Activated CD4-positive, alpha-beta T cell treated with anti-CD3 and anti-CD28 coated beads for 48 hours (primary cell): ENCODE data around the gene CHD9.
"Not testable (repeated sequence)": the region's sequence is repeated elsewhere in the genome, so short reads cannot be mapped to it uniquely, and the experiment has no call there.

ENCODE experiments used
- DNase-seq: peaks from one replicate; pipeline ENCODE4 v3.0.0-alpha.2; 2020

CHD9 gene

DNA sequence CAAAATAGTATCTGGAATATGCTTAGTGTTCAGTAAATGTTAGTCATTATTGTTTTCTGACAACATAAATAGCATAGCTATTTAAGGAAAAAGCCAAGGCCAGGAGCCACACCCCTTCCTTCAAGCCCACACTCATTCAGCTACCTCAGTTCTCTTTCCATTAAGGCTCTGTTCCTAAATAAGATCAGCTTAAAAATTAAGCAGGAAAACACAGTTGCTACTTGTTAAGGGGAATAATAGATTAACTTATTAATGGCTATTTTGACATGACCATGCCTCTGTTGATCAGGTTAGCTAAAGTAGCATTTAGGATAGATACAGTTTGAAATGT, 158.1 kb downstream of the CHD9 start:
- DNase-seq = no peak

DNA sequence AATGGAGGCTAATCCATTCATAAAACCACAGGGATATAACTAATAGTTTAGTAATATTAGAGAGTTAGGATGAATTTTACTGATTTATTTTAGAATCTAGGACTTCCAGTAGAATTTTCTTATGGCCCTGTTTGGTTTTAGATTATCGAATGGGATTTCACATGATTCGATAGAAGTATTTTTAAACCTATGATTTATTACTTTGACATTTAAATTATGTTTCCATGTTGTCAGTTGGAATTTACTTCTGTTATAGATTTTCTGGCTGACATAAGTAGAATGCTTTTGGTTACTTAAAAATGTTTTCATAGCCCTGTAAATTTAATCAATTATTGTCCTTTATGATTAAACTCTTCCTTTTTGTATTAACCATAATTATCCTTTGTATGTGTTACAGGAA, 158.8 kb downstream of the CHD9 start:
- no peak for DNase-seq

DNA sequence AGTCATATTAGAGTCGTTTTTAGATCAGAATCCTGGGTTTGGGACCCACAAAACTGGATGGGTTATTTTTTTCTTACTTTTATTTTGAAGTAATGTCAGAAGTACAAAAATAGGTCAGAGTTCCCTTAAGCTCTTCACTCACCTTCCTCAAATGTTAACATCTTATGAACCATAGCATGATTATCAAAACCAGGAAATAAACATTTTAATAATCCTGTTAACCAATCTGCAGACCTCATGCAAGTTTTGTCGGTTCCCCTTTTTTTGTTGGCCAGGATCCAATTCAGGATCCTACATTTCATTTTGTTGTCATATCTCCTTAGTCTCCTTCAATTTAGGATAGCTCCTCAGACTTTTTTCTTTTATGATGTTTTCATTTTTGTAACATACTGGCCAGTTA, 162.0 kb downstream of the CHD9 start:
- DNase-seq = no peak

DNA sequence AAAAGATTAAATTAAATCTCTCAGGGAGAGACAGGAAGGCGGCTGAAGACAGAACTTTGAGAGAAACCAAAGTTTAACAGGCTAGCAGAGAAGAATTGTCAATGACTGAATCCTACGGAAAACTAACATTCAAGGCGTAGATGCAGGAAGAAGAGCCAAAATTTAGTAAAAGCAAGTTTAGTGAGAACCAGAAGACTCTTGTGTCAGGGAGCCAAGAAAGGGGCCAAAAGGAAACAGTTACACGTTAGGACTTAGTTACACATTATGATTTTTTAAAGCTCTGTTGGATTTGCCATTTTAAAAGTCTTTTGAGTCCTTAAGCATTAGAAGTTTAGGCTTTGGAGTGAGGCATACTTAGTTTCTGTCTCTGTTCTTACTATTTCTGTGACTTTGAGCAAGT, 164.6 kb downstream of the CHD9 start:
- DNase-seq = no peak

DNA sequence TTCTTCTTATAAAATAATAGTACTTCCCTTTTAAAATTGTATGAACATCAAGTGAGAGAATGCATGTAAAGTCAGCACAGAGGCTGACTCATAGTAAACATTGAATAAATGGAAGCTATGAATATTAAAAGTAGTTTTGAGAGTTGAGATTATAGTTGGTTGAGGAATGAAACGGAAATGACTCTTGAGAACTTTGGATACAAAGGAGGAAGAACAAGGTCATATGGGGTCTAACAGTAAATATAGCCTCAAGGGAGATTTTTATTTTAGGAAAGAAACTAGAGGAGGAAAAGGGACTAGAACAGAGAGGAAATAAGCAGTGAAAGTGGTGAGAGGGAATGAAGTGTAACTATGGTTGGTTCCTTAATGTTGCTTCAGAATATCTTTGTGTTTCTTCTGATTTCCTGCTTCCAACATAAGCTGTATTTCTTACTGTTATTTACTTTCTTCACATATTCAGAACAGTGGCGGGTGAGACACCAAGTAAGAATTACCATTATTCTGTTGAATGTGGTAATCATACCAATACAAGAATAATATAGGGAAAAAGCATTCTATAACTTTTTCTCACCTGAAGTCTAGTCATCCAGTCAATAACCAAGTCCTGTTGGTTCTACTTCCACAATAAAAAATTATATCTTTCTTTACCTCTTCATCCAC, 165.1 kb downstream of the CHD9 start:
- DNase-seq = no peak

DNA sequence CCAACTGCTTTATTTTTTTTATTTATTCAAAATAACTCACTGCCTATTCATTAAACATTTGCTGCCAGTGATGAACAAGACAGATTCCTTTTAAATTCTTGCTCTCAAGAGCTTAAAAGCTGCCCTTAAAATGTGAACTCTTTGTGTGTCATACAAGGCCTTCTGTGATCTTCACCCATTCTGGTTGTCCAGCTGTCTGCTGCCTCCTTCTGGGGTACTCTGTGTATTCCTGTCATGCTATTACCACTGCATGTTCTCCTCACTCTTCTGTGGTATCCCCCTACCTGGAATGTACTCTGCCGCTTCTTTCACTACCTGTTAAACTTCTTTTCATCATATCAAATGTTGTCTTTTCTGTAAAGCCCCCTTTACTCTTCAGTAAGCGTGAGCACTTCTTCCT, 165.8 kb downstream of the CHD9 start:
- no peak for DNase-seq

DNA sequence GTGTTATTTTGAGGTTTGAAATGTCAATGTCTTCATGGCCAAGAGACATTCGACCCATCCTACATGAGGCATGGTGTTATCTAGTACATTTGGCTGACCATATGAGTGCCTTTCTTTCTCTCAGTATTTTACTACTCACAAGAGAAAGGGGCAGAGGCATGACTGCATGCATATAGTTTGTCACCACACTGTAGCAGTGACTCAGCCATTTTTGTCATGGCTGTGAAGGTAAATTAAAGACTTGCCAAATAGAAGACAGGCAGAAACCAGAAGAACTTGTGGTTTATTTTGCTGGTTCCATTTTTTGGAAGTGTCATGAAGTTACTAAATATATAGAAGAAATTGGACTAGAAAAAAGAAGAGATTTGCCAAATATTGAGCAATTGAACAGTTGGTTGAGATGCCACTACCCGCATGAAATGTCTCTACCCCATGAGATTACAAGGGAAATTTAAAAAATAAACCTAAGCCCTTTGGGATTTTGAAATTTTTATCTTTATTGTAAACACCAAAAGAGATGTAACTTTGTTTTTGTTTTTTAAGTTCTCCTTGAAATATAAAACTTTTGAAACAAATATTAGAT, 170.3 kb downstream of the CHD9 start:
- no peak for DNase-seq

DNA sequence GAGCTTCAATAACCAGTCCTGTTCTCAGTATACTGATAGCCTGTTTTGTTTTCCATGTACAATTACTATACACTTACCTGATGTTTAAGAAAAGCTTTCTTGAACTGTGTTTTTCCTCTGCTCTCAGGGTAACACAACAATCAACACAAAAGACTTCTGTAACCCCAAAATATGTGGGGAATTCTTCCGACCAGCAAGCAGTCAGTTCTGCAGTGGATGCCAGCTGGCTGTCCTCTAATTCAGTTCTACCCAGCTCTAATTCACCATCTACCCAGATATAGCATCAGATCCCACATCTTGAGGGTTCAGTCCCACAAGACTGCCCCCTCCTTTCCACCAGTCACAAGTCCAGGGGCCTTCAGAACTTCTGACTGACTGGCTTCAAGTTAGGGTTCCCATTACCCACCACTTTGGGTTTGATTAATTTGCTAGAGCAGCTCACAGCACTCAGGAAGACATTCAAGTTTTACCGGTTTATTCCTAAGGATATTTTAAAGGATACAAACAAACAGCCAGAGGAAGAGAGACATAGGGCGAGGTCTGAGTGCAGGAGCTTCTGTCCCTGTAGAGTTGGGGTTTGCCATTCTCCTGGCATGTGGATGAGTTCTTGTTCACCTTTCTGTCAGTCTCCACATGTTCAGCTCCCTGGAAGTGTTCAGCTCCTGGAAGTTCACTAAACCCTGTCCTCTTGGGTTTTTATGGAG, 178.2 kb downstream of the CHD9 start:
- DNase-seq = no peak

DNA sequence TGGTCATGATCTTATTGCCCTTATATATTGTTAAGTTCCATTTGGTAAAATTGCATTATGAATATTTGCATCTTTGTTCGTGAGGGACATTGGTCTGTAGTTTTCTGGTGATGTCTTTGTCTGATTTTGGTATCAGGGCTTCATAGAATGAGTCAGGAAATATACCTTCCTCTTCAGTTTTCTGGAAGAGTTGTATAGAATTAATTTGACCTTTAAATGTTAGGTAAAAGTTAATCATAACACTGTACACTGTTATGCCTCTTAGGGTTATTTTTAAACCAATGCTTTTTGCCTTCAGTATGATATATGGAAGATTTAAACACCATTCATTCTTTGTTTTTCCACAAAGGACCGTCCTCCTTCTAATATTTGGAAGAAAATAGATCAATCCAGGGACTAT, 180.0 kb downstream of the CHD9 start:
- DNase-seq = no peak

DNA sequence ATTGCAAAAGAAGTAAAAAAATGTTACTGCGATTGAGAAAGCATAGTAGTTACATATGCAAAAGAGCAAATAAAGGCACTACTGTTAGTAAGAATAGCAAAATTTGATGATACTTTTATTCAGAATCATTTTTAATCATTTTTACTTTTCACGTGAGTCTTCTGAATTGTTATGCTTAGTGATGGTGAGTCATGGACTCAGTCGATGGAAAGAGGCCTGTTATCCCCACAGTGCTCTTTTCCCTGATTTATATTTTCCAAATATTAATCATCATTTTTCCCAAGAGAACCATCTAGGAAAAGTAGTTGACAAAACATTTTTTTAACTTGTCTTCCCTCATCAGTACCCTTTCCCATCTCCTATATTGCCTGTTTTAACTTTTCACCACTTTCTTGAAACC, 181.1 kb downstream of the CHD9 start:
- no peak for DNase-seq

DNA sequence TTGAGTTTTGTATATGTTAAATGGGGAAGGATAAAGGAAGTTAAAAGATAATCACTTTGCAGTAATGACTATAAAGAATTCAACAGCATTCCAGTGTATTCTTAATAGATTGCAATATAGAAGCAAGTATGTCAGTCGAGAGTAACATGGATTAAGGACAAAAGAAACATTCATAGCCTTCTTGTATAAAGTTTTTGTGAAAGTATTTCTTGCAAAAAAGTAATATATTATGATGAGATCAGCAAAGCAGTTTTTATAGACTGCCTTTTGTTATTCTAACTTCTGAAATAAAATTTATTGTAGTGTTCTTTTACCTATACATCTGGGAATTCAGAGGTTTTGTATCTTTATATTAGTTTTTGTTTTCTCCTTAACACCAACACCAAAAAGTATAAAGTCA, 194.5 kb downstream of the CHD9 start:
- DNase-seq = no peak

DNA sequence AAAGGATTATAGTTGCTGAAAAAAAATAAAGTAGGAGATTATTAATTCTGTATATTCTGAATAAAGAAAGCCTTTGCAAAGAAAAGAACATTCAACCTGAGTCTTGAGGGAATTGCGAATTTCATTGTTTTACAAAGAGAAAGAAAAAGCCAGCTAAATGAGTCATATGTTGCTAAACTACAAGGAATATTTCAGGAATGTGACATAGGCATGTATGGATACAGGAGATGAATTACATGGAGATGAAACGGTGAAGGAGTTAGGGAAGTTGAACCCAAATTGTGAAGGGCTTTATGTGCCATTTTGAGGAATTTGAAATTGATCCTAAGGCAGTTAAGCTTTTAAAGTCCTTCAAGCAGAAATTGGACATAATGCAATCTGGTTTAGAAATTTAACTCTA, 202.2 kb downstream of the CHD9 start:
- no peak for DNase-seq

DNA sequence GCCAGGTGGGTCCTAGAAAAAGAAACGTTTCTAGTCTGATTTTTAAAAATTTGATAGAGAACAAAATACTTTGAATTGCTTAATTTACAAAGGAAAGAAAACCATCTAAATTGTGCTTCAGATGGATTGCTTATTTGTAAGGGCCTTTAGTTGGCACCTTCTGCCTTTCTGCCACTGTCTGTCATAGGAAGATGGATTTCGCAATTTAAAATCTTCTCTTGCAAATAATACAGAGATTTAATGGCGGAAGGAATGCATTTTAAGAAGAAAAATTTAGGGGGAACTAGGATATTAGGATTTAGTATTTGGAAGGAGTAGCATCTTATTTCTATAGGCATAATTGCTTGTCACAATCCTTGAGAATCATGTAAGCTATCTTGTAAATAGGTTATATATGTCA, 204.0 kb downstream of the CHD9 start:
- no peak for DNase-seq

DNA sequence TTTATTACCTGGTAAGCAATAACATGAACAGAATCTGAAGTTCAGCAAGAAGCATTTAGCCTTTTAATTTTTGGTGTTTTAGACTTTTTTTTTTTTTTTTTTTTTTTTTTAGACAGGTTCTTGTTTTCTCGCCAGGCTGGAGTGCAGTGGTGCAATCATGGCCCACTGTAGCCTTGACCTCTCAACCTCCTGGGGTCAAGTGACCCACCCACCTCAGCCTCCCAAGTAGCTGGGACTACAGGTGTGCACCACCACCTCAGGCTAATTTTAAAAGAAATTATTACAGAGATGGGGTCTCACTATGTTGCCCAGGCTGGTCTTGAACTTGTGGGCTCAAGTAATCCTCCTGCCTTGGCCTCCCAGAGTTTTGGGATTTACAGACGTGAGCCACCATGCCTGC, 206.5 kb downstream of the CHD9 start:
- DNase-seq = no peak

DNA sequence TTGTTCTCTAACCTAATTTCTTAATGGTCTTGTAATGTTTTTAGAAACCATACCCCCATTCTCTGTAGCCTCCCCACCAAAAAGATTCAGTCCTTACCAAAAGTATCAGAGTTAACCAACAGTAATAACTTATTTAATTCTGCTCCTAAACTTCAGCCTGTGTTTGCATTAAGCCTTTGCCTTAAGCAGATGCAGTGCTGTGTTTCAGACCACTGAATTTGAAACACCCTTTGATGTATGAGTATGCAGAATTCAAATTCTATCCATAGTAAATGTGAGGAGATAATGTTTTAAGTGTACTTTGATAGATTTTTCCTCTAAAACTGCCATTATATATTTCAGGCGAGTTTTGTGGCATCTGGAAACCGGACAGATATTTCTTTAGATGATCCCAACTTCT, 207.9 kb downstream of the CHD9 start:
- no peak for DNase-seq

DNA sequence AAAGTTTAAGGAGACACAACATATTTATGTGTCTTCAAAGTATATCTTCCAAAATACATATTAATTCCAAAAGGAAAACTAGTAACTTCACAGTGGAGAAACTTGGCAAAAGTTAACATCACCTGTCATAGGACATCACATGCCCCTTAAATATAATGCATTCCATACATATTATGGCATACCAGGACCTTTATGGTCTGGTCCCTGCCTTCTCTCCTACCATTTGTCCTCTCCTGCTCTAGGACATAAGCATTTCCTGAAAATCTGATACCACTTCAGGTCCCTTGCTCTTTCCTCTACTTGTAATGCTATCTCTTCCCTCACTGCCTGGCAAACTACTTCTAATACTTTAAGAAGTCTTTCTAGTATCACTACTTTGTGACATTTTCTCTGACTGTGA, 211.4 kb downstream of the CHD9 start:
- DNase-seq = no peak

DNA sequence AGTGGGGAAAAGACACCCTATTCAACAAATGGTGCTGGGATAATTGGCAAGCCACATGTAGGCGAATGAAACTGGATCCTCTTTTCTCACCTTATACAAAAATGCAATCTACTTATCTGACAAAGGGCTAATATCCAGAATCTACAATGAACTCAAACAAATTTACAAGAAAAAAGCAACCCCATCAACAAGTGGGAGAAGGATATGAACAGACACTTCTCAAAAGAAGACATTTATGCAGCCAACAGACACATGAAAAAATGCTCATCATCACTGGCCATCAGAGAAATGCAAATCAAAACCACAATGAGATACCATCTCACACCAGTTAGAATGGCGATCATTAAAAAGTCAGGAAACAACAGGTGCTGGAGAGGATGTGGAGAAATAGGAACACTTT, 223.7 kb downstream of the CHD9 start:
- not testable (repeated sequence) for DNase-seq

DNA sequence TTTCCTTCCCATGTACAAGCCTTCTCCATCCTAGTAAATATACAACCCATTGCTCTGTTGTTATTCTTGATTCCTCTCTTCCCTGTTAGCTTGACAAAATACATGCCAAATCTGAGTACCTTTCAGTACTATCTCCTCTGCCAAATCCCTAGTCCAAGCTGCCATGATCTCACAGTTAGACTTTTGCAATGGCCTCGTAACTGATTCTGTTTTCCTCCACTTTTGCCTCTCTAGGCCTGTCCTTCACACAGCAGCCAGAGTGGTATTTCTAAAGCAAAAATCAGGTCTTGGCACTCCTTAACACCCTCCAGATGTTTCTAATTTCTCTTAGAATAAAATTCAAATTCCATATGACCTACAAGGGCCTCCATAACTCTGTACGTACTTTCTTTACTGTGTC, 226.5 kb downstream of the CHD9 start:
- no peak for DNase-seq

DNA sequence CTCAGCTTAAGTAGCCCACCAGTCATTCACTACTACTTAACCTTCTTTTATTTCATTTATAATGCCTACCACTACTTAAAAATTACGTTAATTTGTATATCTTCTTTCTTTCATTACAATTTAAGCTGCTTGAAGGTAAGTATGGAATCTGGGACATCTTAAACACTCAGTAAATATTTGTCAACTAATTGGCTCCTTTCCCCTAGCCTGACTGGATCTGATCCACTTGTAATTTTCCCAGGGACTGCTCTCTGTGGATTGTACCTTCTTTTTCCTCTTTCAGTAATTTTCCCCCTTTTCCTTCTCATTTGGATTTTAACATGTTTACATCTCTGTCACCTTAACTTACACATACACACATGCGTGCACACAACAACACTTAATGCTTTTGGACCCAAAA, 227.1 kb downstream of the CHD9 start:
- DNase-seq = no peak

DNA sequence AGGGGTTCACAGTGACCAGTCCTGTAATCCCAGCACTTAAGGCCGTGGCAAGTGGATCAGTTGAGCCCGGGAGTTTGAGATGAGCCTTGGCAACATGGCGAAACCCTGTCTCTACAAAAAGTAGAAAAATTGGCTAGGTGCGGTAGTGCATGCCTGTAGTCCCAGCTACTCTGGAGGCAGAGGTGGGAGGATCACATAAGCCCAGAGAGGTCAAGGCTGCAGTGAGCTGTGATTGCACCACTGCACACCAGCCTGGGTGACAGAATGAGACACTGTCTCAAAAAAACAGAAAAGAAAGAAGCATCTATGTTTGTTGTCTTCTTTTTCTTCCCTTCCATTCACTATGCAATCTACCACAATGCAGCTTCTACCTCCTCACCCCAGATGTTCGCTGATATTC, 227.5 kb downstream of the CHD9 start:
- DNase-seq = no peak

DNA sequence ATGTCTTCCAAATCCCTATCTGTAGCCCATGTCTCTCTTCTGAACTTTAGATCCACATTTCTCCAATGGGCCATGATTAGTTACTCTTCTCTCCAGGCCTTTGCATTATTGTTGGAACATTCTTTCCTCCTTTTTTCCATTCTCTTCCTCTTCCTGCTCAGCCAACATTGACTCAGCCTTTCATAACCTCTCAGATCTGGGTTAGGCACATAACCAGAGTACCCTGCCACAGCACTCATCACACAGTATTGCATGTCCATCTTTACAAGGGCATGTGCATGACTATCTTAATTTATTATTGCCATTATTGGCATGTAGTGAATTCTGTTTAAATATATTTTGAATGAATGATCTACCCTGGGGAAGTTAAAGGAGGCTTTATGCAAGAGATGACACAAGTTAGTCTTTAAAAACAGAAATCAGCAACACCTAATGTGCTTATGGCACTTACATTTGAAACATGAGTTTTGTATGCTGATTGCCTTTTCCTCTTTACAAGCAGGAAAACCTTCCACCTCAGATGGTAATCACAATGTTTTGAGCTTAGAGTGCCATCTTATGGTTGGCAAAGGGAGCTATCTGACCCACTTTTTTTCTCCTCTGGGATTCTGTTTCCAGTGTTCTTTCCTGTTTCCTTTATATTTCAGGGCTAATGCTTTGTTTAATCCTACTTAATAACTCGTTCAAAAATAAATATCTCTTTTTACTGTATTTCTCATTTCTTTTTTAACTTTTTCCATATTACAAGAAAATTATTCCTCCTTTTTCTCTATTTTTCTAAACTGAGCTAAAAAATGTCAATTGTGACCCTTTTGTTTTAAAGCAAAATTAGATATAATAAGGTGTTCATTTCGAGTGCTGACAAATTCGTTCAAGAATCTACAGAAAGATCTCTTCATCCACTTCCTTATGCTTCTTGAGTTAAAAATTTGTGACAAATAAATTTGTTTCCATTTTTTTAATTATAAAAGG, 228.5 kb downstream of the CHD9 start:
- no peak for DNase-seq

DNA sequence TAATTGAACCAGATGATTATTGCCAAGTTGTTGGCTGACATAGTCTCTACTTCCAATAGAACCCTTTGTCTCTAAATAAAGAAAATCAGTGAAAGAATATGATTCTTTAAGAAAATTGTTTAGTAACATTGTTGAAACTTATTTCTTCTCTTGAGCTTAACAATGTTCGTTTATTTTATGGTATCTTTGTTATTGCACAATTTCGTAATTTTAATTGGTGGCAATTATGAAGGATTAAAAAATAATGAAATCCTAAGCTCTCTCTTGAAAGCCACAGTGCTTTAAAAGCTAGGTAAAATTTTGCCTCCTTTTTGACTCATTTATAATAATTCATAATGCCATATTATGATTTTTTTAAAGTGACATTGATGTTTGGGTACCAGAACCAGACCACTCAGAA, 230.4 kb downstream of the CHD9 start:
- DNase-seq = no peak

DNA sequence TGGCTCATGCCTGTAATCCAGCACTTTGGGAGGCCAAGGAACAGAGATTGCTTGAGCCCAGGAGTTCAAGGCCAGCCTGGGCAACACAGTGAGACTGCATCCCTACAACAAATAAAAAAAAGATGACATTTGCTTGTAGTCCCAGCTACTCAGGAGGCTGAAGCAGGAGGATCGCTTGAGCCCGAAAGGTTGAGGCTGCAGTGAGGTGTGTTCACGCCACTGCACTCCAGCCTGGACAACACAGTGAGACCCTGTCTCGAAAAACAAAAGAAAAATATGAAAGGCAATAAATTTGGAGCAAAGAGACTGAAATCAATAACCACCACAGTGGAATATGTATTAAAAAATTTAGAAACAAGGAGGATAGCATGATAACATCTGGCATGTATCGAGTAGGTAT, 235.7 kb downstream of the CHD9 start:
- no peak for DNase-seq
